CD14-positive monocyte (primary cell): Measurements from ENCODE around the gene PRDM5. TPM values are rescaled to one million over a fixed set of nuclear protein-coding genes. Genes with fewer than 3 reads are reported as not detected.

Experiments
- DNase-seq, 3 donors: peaks; one replicate each; pipeline ENCODE4 v3.0.0-alpha.2; 2011 to 2022
- H2AFZ ChIP-seq: 2 replicates; pipeline ENCODE4 v1.6.0; 2012; ENCODE audit warnings: mild to moderate bottlenecking, low read depth, low read length, inconsistent platforms; ENCODE audit not compliant: insufficient read depth, poor library complexity, severe bottlenecking
- H3K27ac ChIP-seq, 2 donors: 1 replicate in 1 of 2; 2 replicates in 1 of 2; pipeline ENCODE4 v1.5.1; 2012 to 2013; ENCODE audit warnings: low read length in 2 of 2, control low read depth in 1 of 2, inconsistent platforms in 1 of 2, low read depth in 1 of 2, mild to moderate bottlenecking in 1 of 2
- H3K27me3 ChIP-seq, 2 donors: one replicate each; pipeline versions ENCODE4 v1.6.0 to v1.6.1; 2011 to 2013; ENCODE audit warnings: low read length in 2 of 2; ENCODE audit not compliant: control insufficient read depth in 2 of 2, insufficient read depth in 2 of 2
- H3K36me3 ChIP-seq, 2 donors: replicated peaks in 1 of 2; 1 replicate in 1 of 2; 2 replicates in 1 of 2; pipeline versions ENCODE4 v1.5.1 to v1.6.1; 2012 to 2013; ENCODE audit warnings: low read length in 2 of 2, control low read depth in 1 of 2, inconsistent platforms in 1 of 2, mild to moderate bottlenecking in 1 of 2; ENCODE audit not compliant: insufficient read depth in 2 of 2, control insufficient read depth in 1 of 2
- H3K4me1 ChIP-seq, 2 donors: 1 replicate in 1 of 2; 2 replicates in 1 of 2; pipeline versions ENCODE4 v1.5.1 to v1.6.1; 2012 to 2013; ENCODE audit warnings: low read length in 2 of 2, control low read depth in 1 of 2, inconsistent platforms in 1 of 2, mild to moderate bottlenecking in 1 of 2, moderate library complexity in 1 of 2; ENCODE audit not compliant: insufficient read depth in 2 of 2, control insufficient read depth in 1 of 2
- H3K4me2 ChIP-seq: replicated peaks from 2 replicates; pipeline ENCODE3; 2012; ENCODE audit warnings: low read length, moderate library complexity, mild to moderate bottlenecking; ENCODE audit not compliant: poor library complexity, severe bottlenecking; ENCODE audit errors: extremely low read depth
- H3K4me3 ChIP-seq, 3 experiments: fragments of 200-600 bp in 1 of 3; sonication (generic) in 1 of 3; replicated peaks in 1 of 3; 1 replicate in 2 of 3; 2 replicates in 1 of 3; pipeline ENCODE4 v1.5.1; 2011 to 2013; ENCODE audit warnings: low read length in 3 of 3, mild to moderate bottlenecking in 3 of 3, control low read depth in 2 of 3, low read depth in 2 of 3, inconsistent platforms in 1 of 3, moderate library complexity in 1 of 3
- H3K79me2 ChIP-seq: 2 replicates; pipeline ENCODE4 v1.6.0; 2012; ENCODE audit warnings: mild to moderate bottlenecking, control low read depth, inconsistent platforms, low read length, moderate library complexity; ENCODE audit not compliant: insufficient read depth
- H3K9ac ChIP-seq: 2 replicates; pipeline ENCODE4 v1.6.0; 2017; ENCODE audit warnings: low read length, mild to moderate bottlenecking; ENCODE audit not compliant: insufficient read depth, poor library complexity, severe bottlenecking
- H3K9me3 ChIP-seq, 2 donors: replicated peaks in 1 of 2; 1 replicate in 1 of 2; 2 replicates in 1 of 2; pipeline versions ENCODE4 v1.5.1 to v1.6.1; 2012 to 2013; ENCODE audit warnings: low read length in 2 of 2, control low read depth in 1 of 2; ENCODE audit not compliant: control insufficient read depth in 1 of 2, insufficient read depth in 1 of 2
- H4K20me1 ChIP-seq: 2 replicates; pipeline ENCODE4 v1.6.0; 2012; ENCODE audit warnings: mild to moderate bottlenecking, low read length, control low read depth, moderate library complexity; ENCODE audit not compliant: insufficient read depth
- H3K27ac Mint-ChIP-seq, 7 donors: one replicate each; pipeline ENCODE4 v1.8.0; 2020; ENCODE audit warnings: mild to moderate bottlenecking in 7 of 7, mixed read lengths in 7 of 7, moderate library complexity in 6 of 7, inconsistent platforms in 2 of 7
- H3K27me3 Mint-ChIP-seq, 3 donors: one replicate each; pipeline ENCODE4 v1.8.0; 2021 to 2022; ENCODE audit warnings: low read depth in 3 of 3, mild to moderate bottlenecking in 3 of 3, mixed read lengths in 3 of 3, moderate library complexity in 3 of 3, inconsistent platforms in 1 of 3
- H3K36me3 Mint-ChIP-seq, 2 donors: one replicate each; pipeline ENCODE4 v1.8.0; 2020; ENCODE audit warnings: mixed read lengths in 2 of 2, inconsistent platforms in 1 of 2, mild to moderate bottlenecking in 1 of 2
- H3K4me1 Mint-ChIP-seq: one replicate; pipeline ENCODE4 v1.8.0; 2020; ENCODE audit warnings: mild to moderate bottlenecking, mixed read lengths
- H3K4me3 Mint-ChIP-seq, 2 donors: one replicate each; pipeline ENCODE4 v1.8.0; 2020; ENCODE audit warnings: mild to moderate bottlenecking in 2 of 2, mixed read lengths in 2 of 2, moderate library complexity in 1 of 2
- H3K9me3 Mint-ChIP-seq, 7 donors: one replicate each; pipeline ENCODE4 v1.8.0; 2020 to 2022; ENCODE audit warnings: mixed read lengths in 7 of 7, mild to moderate bottlenecking in 6 of 7, moderate library complexity in 6 of 7, inconsistent platforms in 2 of 7
- CTCF ChIP-seq: fragments of 200-600 bp; IDR thresholded peaks from one replicate; pipeline ENCODE4 v1.8.0; 2022; ENCODE audit warnings: antibody characterized with exemption, mild to moderate bottlenecking
- WGBS: methylation state at CpG from one replicate; pipeline ENCODE4 v1.1.5; 2013; ENCODE audit warnings: missing lambda C conversion rate; ENCODE audit not compliant: insufficient coverage; 5-methylcytosine and 5-hydroxymethylcytosine counted together
- intact Hi-C, 2 donors: fragments of 100-400 bp; cut with micrococcal nuclease; formaldehyde crosslinking; loops; one replicate each; pipeline versions ENCODE4 v1.15.0 to v1.15.1; 2023
- polyA plus RNA-seq, 3 donors: library from polyadenylated mRNA; depleted of rRNA in 1 of 3; unstranded in 2 of 3; stranded (reverse) in 1 of 3; fragments of 300-500 nt in 2 of 3; fragments of >200 nt in 1 of 3; fragmentation: Illumina TruSeq in 2 of 3; gene quantifications; 1 replicate in 2 of 3; 2 replicates in 1 of 3; pipeline ENCODE4 v1.2.3, GENCODE V29; 2012 to 2021

The PRDM5 gene
- polyA plus RNA-seq, 3 donors, result 0.12 to 0.25 (median 0.17) TPM

- Histone ChIP-seq H3K9ac (no peak overlapping the region), H3K4me2 (no peak overlapping the region), H4K20me1 (no peaks in the 10 kb centered on the region), H3K27me3 (no peaks in the 10 kb centered on the region), H3K79me2 (no peaks in the 10 kb centered on the region), H3K4me1 (no peaks in the 10 kb centered on the region), H2AFZ (no peak overlapping the region), H3K4me3 (no peak overlapping the region), H3K36me3 (no peaks in the 10 kb centered on the region), H3K27ac (no peak overlapping the region), H3K9me3 (no peaks in the 10 kb centered on the region)
- H3K4me3 Mint-ChIP-seq, result no peak overlapping the region
- no peak for TF ChIP-seq CTCF
- intact Hi-C loops, result no loop called here
- no peak overlapping the region for H3K27ac Mint-ChIP-seq
- H3K36me3 Mint-ChIP-seq, result no peaks in the 10 kb centered on the region
- WGBS, result no CpG with 5 or more reads among the region's 2 CpGs
- no peak for DNase-seq
- H3K4me1 Mint-ChIP-seq, result no peaks in the 10 kb centered on the region
- H3K27me3 Mint-ChIP-seq, result no peaks in the 10 kb centered on the region
- no peaks in the 10 kb centered on the region for H3K9me3 Mint-ChIP-seq
Measured at GRCh38 chr4:120723986-120724385, 198.5 kb downstream of the PRDM5 start.

- TF ChIP-seq CTCF, result no peak
- Histone ChIP-seq H3K9me3 (no peaks in the 10 kb centered on the region), H3K27me3 (no peaks in the 10 kb centered on the region), H3K4me2 (no peak overlapping the region), H4K20me1 (no peaks in the 10 kb centered on the region), H3K4me1 (no peaks in the 10 kb centered on the region), H2AFZ (no peak overlapping the region), H3K4me3 (no peak overlapping the region), H3K27ac (no peak overlapping the region), H3K79me2 (no peaks in the 10 kb centered on the region), H3K36me3 (no peaks in the 10 kb centered on the region), H3K9ac (no peak overlapping the region)
- DNase-seq, result no peak
- Mint-ChIP-seq H3K27me3 (no peaks in the 10 kb centered on the region), H3K4me3 (no peak overlapping the region), H3K4me1 (no peaks in the 10 kb centered on the region), H3K27ac (no peak overlapping the region), H3K36me3 (no peaks in the 10 kb centered on the region), H3K9me3 (no peaks in the 10 kb centered on the region)
- intact Hi-C loops, result no loop called here
- no CpG with 5 or more reads among the region's 3 CpGs for WGBS
Measured at GRCh38 chr4:120723105-120723504, 199.4 kb downstream of the PRDM5 start.
